Measurements from ENCODE around the gene CDH4.

DNA sequence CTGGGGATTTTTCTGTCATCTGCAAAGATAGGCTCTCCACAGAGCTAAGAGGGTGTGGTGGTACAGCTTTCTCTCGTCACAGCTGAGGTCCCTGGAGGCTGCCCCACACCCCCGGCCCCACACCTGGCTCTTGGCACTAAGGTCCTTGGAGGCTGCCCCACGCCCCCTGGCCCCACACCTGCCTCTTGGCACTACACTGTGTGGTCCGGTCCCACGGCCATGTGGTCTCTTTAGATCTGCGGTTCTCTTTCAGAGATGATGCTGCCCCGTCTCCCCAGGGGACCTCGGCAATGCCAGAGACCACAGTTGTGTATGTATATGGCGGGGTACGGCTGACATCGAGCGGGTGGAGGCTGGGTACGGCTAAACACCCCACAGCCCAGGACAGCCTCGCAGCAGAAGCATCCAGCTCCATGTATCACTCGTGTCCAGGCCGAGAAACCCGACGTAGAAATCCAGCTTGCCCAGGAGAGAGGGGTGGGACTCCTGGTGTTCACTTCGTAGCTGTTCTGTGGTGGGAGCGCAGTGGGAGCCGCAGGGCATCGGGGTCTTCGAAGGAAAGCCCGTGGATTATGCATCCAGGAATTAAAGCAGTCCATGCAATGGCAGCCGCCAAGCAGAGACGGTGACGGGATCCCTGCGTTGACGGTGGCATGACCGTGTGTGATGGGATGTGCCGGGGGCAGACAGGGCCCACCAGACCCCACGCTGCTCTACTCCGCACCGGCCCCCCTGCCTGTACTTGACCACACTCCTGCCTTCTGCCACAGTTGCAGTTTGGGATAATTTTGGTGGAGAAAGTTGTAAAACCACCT, 292.1 kb downstream of the CDH4 start:
- TF ChIP-seq ZNF274 (IDR thresholded peaks at IDR 0.05; ENCODE audit: low read length), result no peak
- TF ChIP-seq ZNF274 (tag by site-specific recombination; IDR thresholded peaks at IDR 0.05; ENCODE audit: borderline replicate concordance), result no peak
- no peak for TF ChIP-seq SP2 (tag by site-specific recombination; IDR thresholded peaks at IDR 0.05)
- no peak for TF ChIP-seq ZBTB11 (tag by site-specific recombination; conservative IDR thresholded peaks at IDR 0.05; ENCODE audit: low read depth)
- no peak for TF ChIP-seq ZNF645 (tag by site-specific recombination; IDR thresholded peaks at IDR 0.05)
- TF ChIP-seq ZNF114 (tag by site-specific recombination; IDR thresholded peaks at IDR 0.05), result no peak
- TF ChIP-seq, protein P1, sequence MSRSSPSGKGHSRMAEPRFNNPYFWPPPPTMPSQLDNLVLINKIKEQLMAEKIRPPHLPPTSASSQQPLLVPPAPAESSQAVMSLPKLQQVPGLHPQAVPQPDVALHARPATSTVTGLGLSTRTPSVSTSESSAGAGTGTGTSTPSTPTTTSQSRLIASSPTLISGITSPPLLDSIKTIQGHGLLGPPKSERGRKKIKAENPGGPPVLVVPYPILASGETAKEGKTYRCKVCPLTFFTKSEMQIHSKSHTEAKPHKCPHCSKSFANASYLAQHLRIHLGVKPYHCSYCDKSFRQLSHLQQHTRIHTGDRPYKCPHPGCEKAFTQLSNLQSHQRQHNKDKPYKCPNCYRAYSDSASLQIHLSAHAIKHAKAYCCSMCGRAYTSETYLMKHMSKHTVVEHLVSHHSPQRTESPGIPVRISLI (tag by site-specific recombination; IDR thresholded peaks at IDR 0.05), result no peak
